Effector CD8-positive, alpha-beta T cell (primary cell): ENCODE data around the gene GID8.

ENCODE experiments used
- DNase-seq: peaks from one replicate; lab custom pipeline; 2025; lab: John Stamatoyannopoulos, UW

GID8 gene

DNA sequence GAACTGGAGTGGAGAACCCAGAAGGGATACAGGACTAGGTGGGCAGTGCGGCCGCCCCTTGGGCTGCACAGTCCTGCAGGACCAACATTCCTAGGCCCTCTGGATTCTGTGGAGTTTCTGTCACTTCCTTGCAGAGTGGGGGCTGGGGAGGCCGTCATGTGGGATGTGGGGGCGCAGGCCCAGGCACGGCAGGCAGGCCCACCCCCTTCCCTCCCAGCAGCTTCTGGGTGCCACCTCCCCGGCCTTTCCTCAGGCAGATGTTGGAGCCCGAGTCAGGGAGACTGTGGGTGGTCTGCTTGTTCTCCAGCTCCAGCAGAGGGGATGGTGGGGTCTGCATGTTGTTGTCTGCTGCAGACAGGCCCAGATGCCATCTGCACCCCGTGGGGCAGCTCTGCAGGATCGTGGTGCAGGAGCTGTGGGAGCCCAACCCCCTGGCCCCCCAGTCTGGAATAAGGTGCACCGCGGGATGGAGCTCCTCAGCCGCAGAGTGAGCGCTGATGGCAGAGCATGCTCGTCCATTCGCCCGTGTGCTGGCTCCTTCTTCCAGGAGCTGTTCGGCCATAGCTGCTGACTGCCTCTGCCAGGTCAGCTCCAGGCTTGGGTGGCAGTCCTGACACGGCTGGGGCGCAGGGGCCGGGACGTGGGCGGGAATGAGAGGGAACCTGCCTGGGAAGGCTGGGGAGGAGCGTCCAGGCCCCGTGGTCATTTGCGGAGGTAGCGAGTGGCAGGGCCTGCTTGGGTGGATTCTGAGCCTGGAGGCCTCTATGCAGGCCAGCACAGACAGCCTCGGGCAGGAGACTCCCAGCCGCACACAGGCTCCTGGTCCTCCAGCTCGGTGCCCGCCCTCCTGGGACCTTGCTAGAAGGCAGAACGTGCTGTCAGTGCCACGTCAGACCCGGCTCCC, 32.6 kb downstream of the GID8 start:
- DNase-seq = no peak

DNA sequence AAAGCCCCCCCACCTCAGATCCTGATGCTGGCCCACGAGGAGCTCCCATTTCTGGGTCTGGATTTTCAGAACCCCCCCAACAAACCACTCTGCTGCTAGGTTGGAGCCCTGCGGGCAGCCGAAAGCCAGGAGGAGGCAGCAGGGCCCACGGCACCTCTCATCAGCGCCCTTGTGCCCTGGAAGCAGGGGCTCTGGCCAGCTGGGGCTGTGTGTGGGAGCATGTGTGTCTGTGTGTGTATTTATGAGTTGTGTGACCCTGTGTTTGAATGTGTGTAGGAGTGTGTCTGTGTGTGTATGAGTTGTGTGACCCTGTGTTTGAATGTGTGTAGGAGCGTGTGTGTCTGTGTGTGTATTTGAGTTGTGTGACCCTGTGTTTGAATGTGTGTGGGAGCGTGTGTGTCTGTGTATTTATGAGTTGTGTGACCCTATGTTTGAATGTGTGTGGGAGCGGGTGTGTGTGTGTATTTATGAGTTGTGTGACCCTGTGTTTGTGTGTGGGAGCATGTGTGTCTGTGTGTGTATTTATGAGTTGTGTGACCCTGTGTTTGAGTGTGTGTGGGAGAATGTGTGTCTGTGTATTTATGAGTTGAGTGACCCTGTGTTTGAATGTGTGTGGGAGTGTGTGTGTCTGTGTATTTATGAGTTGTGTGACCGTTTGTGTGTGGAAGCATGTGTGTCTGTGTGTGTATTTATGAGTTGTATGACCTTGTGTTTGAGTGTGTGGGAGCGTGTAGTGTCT, 33.4 kb downstream of the GID8 start:
- DNase-seq = no peak

DNA sequence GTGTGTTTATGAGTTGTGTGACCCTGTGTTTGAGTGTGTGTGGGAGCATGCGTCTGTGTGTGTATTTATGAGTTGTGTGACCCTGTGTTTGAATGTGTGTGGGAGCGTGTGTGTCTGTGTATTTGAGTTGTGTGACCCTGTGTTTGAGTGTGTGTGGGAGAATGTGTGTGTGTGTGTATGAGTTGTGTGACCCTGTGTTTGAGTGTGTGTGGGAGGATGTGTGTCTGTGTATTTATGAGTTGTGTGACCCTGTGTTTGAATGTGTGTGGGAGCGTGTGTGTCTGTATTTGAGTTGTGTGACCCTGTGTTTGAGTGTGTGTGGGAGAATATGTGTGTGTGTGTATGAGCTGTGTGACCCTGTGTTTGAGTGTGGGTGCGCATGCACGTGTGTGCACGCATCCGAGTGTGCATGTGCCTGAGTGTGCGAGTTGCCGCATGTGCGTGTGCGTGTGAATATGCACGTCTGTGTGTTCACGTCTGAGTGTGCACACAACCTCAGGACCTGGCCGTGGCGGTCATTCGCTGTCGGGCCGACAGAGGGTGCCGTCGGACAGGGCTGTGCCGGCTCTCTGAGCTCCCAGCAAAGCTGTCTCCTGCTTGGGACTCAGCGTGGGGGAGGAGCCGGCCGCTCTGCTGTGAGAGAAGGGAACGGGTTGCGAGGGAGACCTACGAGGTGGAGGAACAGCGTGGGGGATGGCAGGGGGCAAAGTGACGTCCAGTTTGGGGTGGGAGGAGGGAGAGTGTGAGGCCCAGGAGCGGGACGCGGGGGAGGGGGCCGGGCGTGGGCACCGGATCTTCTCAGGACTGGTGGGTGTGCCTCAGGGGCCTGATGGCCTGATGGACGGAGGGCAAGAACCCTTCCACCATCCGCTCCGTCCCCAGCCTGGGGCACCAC, 34.2 kb downstream of the GID8 start:
- DNase-seq = peak; percentile 73

DNA sequence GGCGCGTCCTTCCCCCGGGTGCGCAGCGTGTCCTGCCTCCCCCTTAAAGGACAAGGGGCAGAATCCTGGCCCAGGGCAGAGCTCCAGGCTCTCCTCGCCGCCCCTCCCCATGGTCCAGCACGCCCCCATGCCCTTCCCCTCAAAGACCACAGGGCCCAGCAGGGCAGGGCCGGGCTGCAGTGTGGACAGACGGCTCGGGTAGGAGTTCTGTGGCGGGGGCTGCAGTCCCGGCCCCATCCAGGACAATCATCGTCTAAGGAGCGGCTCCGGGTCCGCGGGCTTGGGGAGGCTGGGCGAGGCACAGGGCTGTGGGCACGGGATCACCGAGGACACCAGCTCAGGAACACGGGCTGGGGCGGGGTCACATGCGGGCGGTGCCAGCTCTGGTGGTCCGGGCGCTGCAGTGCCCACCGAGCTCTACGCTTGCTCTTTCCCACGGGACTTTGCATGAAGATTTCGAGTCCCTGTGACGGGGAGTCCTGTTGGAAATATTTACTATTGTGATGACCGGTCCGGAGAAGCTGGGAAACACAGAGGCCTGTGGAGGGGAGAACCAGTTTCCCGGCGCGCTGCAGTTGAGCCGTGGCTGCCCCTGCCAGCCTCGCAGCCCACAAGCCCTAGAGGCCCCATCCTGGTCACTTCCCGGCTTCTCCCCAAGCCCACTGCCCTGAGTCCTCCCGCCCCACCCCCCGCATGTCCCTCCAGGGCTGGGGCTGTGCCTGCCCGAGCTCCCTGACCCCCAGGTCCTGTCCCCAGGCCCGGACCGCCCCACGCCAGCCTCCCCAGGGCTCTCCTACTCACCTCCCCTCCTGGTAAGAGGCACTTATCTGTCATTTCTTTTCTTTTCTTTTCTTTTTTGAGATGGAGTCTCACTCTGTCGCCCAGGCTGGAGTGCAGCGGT, 35.1 kb downstream of the GID8 start:
- no peak for DNase-seq

DNA sequence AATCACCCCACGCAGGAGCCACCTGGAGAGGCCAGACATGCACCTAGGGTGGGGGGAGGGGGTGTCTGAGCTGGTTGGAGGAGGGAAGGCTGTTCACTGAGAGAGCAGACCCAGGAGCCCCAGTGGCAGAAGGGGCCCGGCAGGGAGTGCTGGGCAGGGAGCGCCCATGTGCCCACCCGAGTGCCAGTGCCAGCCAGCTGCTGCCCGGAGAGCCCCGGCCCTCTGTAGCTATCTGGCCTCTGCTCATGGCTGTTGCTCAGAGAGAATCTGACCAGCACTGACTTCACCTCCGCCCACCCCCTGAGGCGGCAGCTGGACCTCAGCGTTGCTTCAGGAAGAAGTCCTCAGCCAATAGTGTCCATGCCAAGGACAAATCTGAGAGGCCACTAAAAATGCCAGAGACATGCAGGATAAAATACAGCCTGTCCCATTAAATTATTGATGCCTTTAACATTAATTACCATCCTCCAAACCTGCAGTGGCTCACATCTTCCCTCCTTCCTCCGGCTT, 37.4 kb downstream of the GID8 start:
- DNase-seq = no peak

DNA sequence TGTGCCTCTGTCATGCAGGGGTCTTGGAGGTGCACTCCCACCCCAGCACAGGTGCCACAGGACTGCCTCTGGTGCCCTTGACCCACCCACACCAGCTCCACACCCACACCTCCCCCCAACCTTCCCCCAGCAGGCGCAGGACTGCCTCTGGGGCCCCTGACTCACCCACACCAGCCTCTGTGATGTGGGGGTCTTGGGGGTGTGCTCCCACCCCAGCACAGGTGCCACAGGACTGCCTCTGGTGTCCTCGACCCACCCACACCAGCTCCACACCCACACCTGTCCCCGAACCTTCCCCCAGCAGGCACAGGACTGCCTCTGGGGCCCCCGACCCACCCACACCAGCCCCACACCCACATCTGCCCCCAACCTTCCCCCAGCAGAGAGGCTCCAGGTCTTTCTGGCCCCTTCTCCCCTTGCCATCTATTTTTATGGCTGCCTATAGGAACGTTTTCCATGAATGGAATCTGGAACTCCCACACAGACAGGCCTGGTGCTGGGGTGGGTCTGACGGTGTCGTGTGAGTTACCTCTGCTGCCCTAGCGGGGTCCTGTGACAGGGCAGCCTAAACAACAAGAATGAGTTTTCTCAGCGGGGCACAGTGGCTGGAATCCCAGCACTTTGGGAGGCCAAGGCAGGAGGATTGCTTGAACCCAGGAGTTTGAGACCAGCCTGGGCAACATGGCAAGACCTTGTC, 38.0 kb downstream of the GID8 start:
- no peak for DNase-seq

DNA sequence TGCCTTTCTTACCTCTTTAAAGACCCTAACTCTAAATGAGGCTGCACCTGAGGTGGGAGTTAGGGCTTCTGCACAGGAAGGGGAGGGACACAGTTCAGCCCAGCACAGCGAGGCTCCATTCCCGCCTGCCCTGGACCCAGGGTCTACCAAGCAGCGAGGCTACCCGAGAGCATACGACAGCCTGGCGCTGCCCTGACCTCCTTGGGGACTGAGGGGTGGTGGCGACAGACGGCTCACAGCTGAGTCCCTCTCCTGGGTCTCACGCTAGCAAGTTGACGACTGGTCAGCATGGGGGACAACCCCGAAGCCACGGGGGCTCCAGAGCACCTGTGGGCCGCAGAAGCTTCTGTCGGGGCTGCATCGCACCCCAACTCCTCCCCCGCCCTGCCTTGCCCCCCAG, 38.9 kb downstream of the GID8 start:
- DNase-seq = no peak

DNA sequence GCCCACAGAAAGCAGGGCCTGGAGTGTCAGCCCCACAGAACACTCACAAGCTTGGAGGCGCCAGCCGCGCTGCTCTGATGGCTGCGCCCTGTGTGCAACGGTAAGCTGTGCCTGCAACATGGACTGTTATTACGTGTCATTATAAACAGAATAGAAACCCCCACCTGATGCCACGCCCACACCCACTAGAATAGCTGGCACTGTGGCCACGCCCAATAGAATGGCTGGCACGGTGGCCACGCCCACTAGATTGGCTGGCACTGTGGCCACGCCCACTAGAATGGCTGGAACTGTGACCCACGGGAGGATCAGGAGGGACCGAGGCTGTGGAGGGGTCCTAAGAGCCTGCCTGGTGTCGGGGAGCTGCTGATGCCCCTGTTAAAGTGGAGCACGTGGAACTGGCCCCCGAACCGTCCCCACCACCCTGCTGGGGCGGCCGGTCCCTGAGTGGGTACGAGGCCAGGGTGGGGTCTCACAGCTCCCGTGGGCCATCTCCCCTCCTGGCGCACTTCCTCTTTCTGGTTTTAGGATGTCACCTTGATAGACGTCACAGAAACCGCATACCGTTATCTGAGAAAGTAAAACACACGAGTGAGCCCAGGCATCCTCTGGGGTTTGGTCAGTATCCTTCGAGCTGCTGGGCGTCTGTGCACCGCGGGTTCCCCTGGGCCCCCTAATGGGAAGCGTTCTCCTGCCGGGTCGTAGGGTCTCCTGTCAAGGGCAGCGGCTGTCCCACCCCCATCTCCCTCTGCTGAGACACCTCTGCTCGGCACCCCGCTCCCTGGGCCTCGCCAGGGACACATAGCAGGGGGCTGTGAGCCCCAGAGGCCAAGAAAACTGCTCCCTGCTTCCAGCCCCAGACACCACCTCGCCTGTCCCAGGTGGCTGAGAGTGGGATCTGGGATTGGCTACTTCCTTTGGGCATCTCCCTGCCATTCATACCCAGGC, 39.9 kb downstream of the GID8 start:
- DNase-seq = peak; percentile 78

DNA sequence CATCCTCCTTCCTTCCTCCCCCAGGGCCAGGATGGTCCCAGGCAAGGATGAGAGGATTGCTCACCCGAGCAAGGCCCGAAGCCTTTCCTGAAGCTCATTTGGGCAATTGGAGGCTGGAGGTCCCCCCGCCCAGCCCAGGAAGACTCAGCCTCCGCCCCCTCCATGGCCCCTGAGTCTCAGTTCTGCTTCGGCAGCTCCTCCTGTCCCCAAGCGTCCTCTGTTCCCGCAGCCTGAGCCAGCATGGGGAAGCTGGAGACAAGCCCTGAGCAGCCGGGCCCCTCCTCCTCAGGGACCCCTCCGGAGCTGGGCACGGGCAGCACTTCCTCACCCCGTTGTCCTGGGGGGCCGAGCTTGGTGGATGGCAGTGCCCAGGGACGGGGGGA, 40.6 kb downstream of the GID8 start:
- no peak for DNase-seq

DNA sequence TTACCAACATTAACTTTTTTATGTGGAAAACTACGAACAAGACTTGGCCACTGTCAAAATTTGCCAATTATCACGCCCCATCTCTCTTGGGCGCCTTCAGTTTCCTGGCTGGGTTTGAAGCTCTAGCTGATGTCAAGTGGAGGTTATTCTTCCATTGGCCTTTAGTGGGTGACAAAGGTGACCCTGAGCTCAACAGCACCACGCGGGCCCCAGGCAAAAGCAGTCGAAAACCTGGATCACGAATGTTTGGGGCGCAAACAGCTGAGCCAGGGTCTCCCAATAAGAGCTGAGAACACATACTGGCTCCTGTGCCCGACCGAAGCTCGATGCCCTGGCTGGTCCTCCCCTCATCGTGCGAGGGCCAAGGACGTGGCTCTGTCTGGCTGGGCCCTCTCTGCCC, 41.4 kb downstream of the GID8 start:
- DNase-seq = no peak

DNA sequence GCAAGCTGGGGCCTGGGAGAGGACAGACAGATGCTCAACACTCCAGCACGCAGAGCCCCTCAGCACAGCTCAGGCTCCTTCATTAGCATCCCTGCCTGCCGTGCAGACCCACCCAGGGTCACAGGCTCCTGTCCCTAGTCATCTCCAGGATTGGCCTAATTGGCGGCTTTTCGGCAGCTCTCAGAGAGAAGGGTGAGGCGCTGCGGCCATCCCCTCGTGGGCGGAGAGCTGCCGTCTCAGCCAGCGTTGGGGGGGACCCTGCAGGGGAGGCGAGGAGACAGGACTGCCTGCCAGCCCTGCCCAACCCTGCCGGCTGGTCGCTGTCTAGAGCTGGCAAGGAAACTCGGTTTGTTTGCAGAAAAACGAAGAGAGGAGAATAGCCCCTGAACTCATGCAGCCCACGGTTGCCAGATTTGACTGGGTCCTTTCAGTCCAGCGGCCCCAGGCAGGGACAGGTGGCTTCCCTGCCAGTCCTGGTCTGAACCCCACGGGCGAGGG, 42.0 kb downstream of the GID8 start:
- no peak for DNase-seq

DNA sequence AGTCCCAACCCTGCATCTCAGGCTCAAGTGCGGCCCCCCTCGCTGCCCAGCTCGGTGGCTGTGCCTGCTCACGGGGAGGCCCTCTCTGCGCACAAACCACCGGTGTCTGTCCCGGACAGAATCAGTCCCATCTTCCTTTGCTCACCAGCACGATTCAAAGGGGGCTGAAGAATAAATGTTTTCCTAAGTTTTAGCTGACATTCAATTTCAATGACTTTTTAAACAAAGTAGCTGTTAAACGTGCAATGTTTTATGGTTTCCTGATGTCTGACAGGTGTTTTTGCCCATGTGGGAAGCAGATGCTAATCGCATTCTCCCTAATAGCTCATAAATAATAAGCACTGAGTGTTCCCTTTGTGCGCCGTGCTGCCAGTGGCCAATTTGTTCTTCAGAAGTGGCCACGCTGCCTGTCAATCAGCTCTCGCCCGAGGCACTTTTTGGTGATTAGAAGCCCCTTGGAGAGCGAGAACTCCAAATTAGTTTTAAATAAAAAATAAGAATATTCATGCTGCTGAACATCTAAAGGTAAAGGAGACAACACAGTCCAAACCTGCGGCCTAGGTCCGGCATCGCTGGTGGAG, 42.5 kb downstream of the GID8 start:
- DNase-seq = no peak

DNA sequence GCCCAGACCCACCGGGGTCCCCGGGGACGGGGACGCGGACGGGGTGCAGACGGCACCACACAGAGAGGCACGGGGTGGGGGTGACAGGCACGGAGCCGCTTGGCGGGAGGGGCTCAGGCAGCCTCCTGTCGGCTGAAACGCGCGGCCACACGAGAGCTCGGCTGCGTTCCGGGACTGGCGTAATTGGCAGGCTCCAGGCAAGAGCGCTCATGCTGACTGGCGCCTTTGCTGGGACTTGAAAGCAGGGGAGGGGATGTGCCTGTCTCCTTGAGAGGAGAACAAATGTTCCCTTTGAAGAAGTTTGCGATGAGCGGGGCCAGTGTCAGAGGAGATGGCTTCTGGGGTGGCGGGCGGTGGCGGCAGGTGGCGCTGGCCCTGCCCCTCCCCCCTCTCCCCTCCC, 43.0 kb downstream of the GID8 start:
- DNase-seq = peak; percentile 39

DNA sequence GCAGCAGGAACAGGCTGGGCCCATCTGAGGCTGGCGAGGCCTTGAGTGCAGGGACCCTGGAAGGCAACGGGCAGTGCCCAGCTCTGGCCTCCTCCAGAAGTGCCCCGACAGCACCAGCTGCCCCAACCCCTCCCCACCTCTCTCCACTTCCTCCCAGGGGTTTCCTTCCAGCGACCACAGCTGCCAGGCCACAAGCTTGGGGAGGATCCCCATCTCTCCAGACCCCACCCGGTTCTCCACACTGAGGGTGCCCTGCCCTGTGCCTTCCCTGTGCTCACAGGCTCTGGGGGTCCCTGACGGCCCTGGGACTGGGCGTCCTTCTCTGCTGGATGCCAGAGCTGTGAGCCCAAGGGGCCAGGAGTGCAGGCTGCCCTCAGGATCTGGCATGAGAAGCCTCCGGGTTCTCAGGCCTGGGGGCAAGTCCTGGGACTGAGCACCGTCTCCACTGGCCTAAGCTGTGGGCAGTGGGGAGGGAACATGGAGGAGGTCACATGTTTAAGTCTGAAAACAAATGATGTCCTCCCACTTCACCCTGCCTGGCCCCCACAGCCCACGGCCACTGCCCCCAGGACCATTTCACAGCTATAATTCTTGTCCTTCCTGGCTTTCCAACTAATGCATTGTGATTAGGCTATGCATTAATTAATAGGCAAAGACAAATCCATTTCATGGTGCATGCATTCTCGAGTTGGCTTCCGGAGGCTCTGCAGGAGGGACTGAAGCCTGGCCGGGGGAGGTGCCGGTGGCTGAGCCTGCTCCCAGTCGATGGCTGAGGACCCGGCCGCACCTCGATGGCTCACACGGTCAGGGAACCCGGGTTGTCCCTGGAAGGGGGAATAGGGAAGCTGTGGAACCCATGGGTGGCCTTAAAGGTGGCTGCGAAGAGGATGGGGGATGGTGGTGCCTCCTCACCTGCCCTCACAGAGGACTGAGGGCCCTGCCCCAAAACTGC, 44.5 kb downstream of the GID8 start:
- DNase-seq = no peak

DNA sequence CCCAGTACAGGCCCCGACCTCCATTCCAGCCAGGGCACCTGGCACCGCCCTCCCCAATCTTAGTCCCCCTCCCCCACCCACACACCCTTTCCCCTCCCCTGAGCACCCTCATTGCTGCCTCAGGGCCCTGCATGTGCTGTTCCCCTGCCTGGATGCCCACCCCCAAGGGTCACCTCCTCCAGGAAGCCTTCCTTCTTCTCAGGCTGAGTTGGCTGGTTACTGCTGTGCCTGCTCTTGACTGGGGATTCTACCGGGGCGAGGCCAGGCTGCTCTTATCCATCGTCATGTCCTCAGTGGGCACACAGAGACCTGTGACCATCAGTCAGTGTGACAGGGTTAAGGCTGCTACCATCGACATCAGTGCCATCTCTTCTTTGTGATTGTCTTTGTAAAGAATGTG, 45.3 kb downstream of the GID8 start:
- DNase-seq = no peak

DNA sequence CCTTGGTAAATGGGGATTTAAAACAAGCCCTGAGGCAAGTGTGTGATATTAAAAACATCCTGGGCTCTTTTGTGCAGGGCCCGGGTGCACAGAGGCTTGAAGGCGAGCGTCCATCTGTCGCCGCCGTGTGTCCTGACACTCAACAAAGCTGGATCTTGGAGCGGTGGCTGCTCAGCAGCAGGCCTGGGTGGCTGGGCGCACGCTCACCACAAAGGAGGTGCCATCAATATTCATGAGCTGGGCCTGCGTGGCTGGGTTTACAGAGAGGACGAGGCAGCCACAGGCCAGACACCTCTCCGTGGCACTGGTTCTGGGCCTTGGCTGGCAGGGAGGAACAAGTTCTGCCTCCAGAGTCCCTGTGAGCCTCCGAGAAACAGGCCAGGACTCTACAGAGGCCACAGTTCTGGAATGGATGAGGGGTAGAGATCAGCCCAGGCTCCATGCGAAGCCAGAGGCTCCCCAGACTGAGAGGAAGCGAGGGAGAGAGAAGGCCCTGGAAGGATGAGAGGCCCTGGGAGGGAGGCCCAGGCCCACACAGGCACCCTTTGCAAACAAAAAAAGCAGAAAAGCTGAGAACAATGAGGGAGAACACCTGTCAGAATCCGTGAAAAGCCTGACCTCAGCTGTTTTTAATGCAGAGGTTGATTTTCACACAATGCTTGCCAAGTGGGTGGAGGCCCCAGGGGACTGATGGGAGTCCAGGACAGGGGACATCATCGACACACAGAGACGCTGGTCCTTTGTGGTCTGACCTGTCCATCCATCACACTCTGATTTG, 46.9 kb downstream of the GID8 start:
- no peak for DNase-seq

DNA sequence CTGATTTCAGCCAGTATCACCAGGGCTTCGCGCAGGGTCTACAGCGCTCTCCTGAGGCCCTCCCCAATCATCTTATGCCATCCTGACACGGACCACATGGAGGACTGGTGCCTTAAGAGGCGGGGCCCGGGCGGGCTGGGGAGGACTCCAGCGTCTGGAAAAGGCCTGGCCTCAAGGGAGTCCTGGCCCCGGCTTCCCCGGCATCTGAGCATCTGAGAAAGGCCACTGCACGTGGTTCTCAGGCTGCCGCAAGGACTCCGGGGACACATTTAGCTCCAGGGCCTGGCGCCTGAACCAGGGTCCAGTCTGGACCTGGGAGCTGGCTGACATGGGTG, 47.5 kb downstream of the GID8 start:
- no peak for DNase-seq
